KMS-11 (cell line): ENCODE measurements around the gene CDKL4.

ENCODE experiments used
- H2AFZ ChIP-seq: fragments of 200-600 bp; sonication (generic); 2 replicates; pipeline ENCODE4 v1.6.1; 2016; ENCODE audit warnings: antibody characterized with exemption, mixed run types, low read depth
- H3K27ac ChIP-seq: fragments of 200-600 bp; sonication (generic); 2 replicates; pipeline ENCODE4 v1.6.1; 2016; ENCODE audit warnings: mild to moderate bottlenecking, mixed run types
- H3K27me3 ChIP-seq: fragments of 200-600 bp; sonication (generic); 2 replicates; pipeline ENCODE4 v1.6.1; 2017; ENCODE audit warnings: mild to moderate bottlenecking, low read depth, mixed run types, moderate library complexity; ENCODE audit not compliant: insufficient read depth
- H3K36me3 ChIP-seq: fragments of 200-600 bp; sonication (generic); 2 replicates; pipeline ENCODE4 v1.6.1; 2017; ENCODE audit warnings: mild to moderate bottlenecking, mixed run types; ENCODE audit not compliant: insufficient read depth
- H3K4me1 ChIP-seq: fragments of 200-600 bp; sonication (generic); 2 replicates; pipeline ENCODE4 v1.6.1; 2016; ENCODE audit warnings: mild to moderate bottlenecking, low read depth, mixed run types; ENCODE audit not compliant: poor library complexity, severe bottlenecking
- H3K4me2 ChIP-seq: fragments of 200-600 bp; sonication (generic); 2 replicates; pipeline ENCODE4 v1.7.0; 2016; ENCODE audit warnings: mild to moderate bottlenecking, mixed run types
- H3K4me3 ChIP-seq: fragments of 200-600 bp; sonication (generic); IDR thresholded peaks from 2 replicates; pipeline ENCODE4 v1.6.1; 2017; ENCODE audit warnings: low read depth, low read length, mixed read lengths; ENCODE audit not compliant: insufficient read depth
- H3K79me2 ChIP-seq: fragments of 200-600 bp; sonication (generic); 2 replicates; pipeline ENCODE4 v1.6.1; 2016; ENCODE audit warnings: low read depth, mixed run types; ENCODE audit not compliant: insufficient read depth
- H3K9ac ChIP-seq: fragments of 200-600 bp; sonication (generic); 2 replicates; pipeline ENCODE4 v1.6.1; 2016; ENCODE audit warnings: mild to moderate bottlenecking, mixed run types
- H4K20me1 ChIP-seq: fragments of 200-600 bp; sonication (generic); 2 replicates; pipeline ENCODE4 v1.6.1; 2016; ENCODE audit warnings: mild to moderate bottlenecking, mixed run types; ENCODE audit not compliant: insufficient read depth
- TF ChIP-seq, protein P1 (sequence below): fragments of 200-600 bp; sonication (generic); conservative IDR thresholded peaks from 2 replicates; pipeline ENCODE4 v1.6.1; 2017; ENCODE audit warnings: low read depth, mild to moderate bottlenecking, antibody characterized with exemption, low read length, moderate library complexity, mixed read lengths

CDKL4 gene

DNA sequence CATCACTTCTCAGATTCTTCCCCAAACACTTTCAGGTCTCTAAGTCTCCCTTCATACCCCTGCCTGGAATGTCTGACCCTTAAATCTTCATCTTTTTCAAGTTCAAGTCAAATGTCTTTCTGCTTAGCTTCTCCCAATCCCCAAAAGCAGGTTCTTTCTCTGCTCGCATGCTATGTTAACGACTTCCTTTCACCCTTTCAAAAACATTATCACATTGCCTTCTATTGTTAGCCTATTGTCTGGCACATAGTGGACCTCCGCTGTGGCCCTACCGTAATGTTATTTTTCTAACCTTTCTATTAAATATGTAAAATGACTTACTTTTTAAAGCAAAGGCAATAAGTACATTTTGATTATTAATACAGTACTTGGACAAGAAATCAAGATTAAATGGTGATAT lies 2.2 kb downstream of the CDKL4 start:
- no peaks in the 10 kb centered on the region for H3K79me2 ChIP-seq
- H3K9ac ChIP-seq: no peak overlapping the region
- TF ChIP-seq, protein P1, sequence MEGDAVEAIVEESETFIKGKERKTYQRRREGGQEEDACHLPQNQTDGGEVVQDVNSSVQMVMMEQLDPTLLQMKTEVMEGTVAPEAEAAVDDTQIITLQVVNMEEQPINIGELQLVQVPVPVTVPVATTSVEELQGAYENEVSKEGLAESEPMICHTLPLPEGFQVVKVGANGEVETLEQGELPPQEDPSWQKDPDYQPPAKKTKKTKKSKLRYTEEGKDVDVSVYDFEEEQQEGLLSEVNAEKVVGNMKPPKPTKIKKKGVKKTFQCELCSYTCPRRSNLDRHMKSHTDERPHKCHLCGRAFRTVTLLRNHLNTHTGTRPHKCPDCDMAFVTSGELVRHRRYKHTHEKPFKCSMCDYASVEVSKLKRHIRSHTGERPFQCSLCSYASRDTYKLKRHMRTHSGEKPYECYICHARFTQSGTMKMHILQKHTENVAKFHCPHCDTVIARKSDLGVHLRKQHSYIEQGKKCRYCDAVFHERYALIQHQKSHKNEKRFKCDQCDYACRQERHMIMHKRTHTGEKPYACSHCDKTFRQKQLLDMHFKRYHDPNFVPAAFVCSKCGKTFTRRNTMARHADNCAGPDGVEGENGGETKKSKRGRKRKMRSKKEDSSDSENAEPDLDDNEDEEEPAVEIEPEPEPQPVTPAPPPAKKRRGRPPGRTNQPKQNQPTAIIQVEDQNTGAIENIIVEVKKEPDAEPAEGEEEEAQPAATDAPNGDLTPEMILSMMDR: no peak
- H3K4me1 ChIP-seq: no peaks in the 10 kb centered on the region
- H3K27ac ChIP-seq: no peak overlapping the region
- H3K4me2 ChIP-seq: no peak overlapping the region
- no peak overlapping the region for H2AFZ ChIP-seq
- no peaks in the 10 kb centered on the region for H3K27me3 ChIP-seq
- H3K36me3 ChIP-seq: no peaks in the 10 kb centered on the region
- H4K20me1 ChIP-seq: no peaks in the 10 kb centered on the region
- H3K4me3 ChIP-seq: no peak overlapping the region

DNA sequence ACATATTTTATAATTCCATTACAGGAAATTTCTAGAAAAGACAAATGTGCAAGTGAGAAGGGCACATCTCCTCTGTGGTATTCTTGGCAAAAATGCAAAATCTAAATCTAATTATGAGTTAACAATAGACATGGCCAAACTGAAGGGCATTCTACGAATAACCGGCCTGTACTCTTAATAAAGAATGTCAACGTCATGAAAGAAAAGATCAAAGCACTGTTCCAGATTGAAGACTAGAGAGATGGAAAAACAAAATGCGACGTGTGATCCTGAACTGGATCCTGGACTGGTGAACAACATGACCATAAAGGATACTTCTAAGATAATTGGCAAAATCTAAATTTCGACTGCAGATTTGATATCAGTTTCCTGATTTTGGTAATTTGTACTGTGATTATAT lies 3.0 kb downstream of the CDKL4 start:
- Histone ChIP-seq H3K79me2 (no peaks in the 10 kb centered on the region), H3K4me2 (no peak overlapping the region), H3K36me3 (no peaks in the 10 kb centered on the region), H4K20me1 (no peaks in the 10 kb centered on the region), H2AFZ (no peak overlapping the region), H3K4me3 (no peak overlapping the region), H3K27ac (no peak overlapping the region), H3K4me1 (no peaks in the 10 kb centered on the region), H3K27me3 (no peaks in the 10 kb centered on the region), H3K9ac (no peak overlapping the region)
- TF ChIP-seq, protein P1: no peak

DNA sequence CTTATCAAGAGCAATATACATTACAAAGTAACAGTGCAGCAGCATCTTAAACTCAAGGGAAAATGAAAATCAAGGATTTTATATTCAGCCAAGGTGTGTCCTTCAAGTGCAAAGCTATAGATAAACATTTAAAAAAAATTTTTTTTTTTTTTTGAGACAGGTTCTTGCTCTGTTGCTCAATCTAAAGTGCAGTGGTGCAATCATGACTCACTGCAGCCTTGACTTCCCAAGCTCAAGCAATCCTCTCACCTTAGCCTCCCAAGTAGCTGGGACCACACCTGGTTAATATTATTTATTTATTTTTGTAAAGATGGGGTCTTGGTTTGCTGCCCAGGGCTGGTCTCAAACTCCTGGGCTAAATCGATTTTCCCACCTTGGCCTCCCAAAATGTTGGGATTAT lies 9.0 kb downstream of the CDKL4 start:
- H3K4me2 ChIP-seq: no peak overlapping the region
- no peaks in the 10 kb centered on the region for H3K27me3 ChIP-seq
- no peaks in the 10 kb centered on the region for H3K36me3 ChIP-seq
- H3K27ac ChIP-seq: no peak overlapping the region
- no peak overlapping the region for H3K9ac ChIP-seq
- no peaks in the 10 kb centered on the region for H3K79me2 ChIP-seq
- H3K4me3 ChIP-seq: no peak overlapping the region
- no peaks in the 10 kb centered on the region for H3K4me1 ChIP-seq
- TF ChIP-seq, protein P1: no peak
- H2AFZ ChIP-seq: no peak overlapping the region
- H4K20me1 ChIP-seq: no peaks in the 10 kb centered on the region

DNA sequence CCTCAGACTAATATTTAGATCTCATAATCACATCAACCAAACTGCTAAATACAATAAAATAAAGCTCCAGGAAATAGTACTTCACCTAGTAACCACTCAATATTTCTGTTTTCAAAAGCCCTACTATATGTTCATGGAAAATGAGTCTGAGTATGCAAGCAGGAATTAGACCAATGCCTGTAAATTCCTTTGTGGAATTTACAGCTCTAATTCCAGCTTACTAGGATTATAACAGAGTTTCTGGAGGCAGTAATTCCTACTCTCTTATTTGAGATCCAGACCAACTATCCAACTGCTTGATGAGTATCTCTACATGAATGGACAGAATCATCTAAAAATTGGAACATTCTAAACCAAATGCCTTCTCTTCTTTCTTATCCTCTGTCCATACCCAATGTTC lies 11.6 kb downstream of the CDKL4 start:
- Histone ChIP-seq H3K27ac (no peak overlapping the region), H3K36me3 (no peaks in the 10 kb centered on the region), H3K9ac (no peak overlapping the region), H3K79me2 (no peaks in the 10 kb centered on the region), H3K4me2 (no peak overlapping the region), H3K27me3 (no peaks in the 10 kb centered on the region), H3K4me3 (no peak overlapping the region), H3K4me1 (peaks cover 9% of the 10 kb centered on the region), H4K20me1 (no peaks in the 10 kb centered on the region), H2AFZ (no peak overlapping the region)
- TF ChIP-seq, protein P1: no peak
